Right renal cortex interstitium (tissue), 3 donors: ENCODE data around the gene PTBP3. TPM values are rescaled to one million over a fixed set of nuclear protein-coding genes. Genes with fewer than 3 reads are reported as not detected.
"Not testable (repeated sequence)": the region's sequence is repeated elsewhere in the genome, so short reads cannot be mapped to it uniquely, and the experiment has no call there.

Experiments
- DNase-seq, 3 donors: peaks; one replicate each; pipeline ENCODE4 v3.0.0-alpha.2; 2013; ENCODE audit warnings: low read depth in 3 of 3, low spot score in 2 of 3
- polyA plus RNA-seq, 3 donors: library from polyadenylated mRNA; unstranded; fragments of 120-200 nt; gene quantifications; one replicate each; pipeline ENCODE4 v1.2.1, GENCODE V29; 2013; ENCODE audit not compliant: insufficient read length in 3 of 3

Gene PTBP3
- 10 to 100 TPM; 84.3 to 94.1 (median 92.0) TPM for polyA plus RNA-seq

- DNase-seq = peak in 1 of 3 donors; percentile 53
Observed at GRCh38 chr9:112332977-112333638, at the start of gene PTBP3. TSS of gene PTBP3 (minus strand) at chr9:112333619. CDS start at chr9:112297865, 35,754 bp downstream.

- no peak for DNase-seq
Observed at GRCh38 chr9:112382501-112383364, 49.3 kb upstream of the PTBP3 start.

- no peak for DNase-seq
Observed at GRCh38 chr9:112382066-112382465, 48.6 kb upstream of the PTBP3 start.

GRCh38 chr9:112380825-112381221, 47.4 kb upstream of the PTBP3 start:
- DNase-seq = peak in 1 of 3 donors; percentile 45

GRCh38 chr9:112380102-112380824, 46.8 kb upstream of the PTBP3 start, which contains the start of gene HSDL2:
TSS of gene HSDL2 (plus strand) at chr9:112380108. CDS start at chr9:112380164, 56 bp downstream.
- peak in 2 of 3 donors; percentile 33 to 55 for DNase-seq

- peak; percentile 93 to 95 (median 95) for DNase-seq
Observed at GRCh38 chr9:112379177-112380101, 46.0 kb upstream of the PTBP3 start.

GRCh38 chr9:112378328-112379176, 45.1 kb upstream of the PTBP3 start:
- no peak for DNase-seq

GRCh38 chr9:112377684-112378327, 44.4 kb upstream of the PTBP3 start:
- DNase-seq = no peak

GRCh38 chr9:112377087-112377486, 43.7 kb upstream of the PTBP3 start:
- no peak for DNase-seq

GRCh38 chr9:112375361-112375760, 41.9 kb upstream of the PTBP3 start:
- no peak for DNase-seq

- not testable (repeated sequence) for DNase-seq
Observed at GRCh38 chr9:112374232-112374631, 40.8 kb upstream of the PTBP3 start.

GRCh38 chr9:112373666-112374065, 40.2 kb upstream of the PTBP3 start:
- not testable (repeated sequence) for DNase-seq

- no peak for DNase-seq
Observed at GRCh38 chr9:112371060-112371459, 37.6 kb upstream of the PTBP3 start.

GRCh38 chr9:112369817-112370216, 36.4 kb upstream of the PTBP3 start:
- no peak for DNase-seq

- no peak for DNase-seq
Observed at GRCh38 chr9:112367465-112367864, 34.0 kb upstream of the PTBP3 start.

GRCh38 chr9:112366591-112366990, 33.2 kb upstream of the PTBP3 start:
- no peak for DNase-seq

- not testable (repeated sequence) for DNase-seq
Observed at GRCh38 chr9:112365257-112365656, 31.8 kb upstream of the PTBP3 start.

GRCh38 chr9:112364761-112365160, 31.3 kb upstream of the PTBP3 start:
- no peak for DNase-seq
